HG02571 (cell line): ENCODE results near the gene IL9.

Experiments used
- ATAC-seq: cut with Tn5 transposase; IDR thresholded peaks from one replicate; pipeline ENCODE4 v1.9.1; 2021; ENCODE audit warnings: mild to moderate bottlenecking, moderate library complexity; ENCODE audit not compliant: unreplicated experiment

IL9 gene

GRCh38 chr5:135895474-135896006, at the start of gene IL9:
Gene IL9 (minus strand): TSS chr5:135895841. CDS start chr5:135895816, 25 bp downstream.
- ATAC-seq: no peak

GRCh38 chr5:135944967-135945560, 49.4 kb upstream of the IL9 start:
- ATAC-seq: no peak

- no peak for ATAC-seq
These were observed 48.9 kb upstream of the IL9 start for GRCh38 chr5:135944564-135944963.

GRCh38 chr5:135942202-135942771, 46.6 kb upstream of the IL9 start:
- no peak for ATAC-seq

GRCh38 chr5:135941711-135942110, 46.1 kb upstream of the IL9 start:
- ATAC-seq: no peak

GRCh38 chr5:135937245-135937911, 41.7 kb upstream of the IL9 start:
- ATAC-seq: no peak

GRCh38 chr5:135934939-135935338, 39.3 kb upstream of the IL9 start:
- no peak for ATAC-seq

- ATAC-seq: no peak
These were observed 35.3 kb upstream of the IL9 start for GRCh38 chr5:135930949-135931295.

GRCh38 chr5:135930029-135930948, 34.6 kb upstream of the IL9 start:
- no peak for ATAC-seq

- no peak for ATAC-seq
These were observed 25.7 kb upstream of the IL9 start for GRCh38 chr5:135921388-135921787.

- no peak for ATAC-seq
These were observed 24.6 kb upstream of the IL9 start for GRCh38 chr5:135920199-135920598.

GRCh38 chr5:135916638-135917263, 21.1 kb upstream of the IL9 start:
- no peak for ATAC-seq

GRCh38 chr5:135915466-135916001, 19.9 kb upstream of the IL9 start:
- ATAC-seq: no peak

GRCh38 chr5:135913713-135914626, 18.3 kb upstream of the IL9 start:
- ATAC-seq: no peak

- no peak for ATAC-seq
These were observed 9.5 kb upstream of the IL9 start for GRCh38 chr5:135905144-135905543.

- no peak for ATAC-seq
These were observed 6.0 kb upstream of the IL9 start for GRCh38 chr5:135901633-135902032.

GRCh38 chr5:135900276-135900675, 4.6 kb upstream of the IL9 start:
- no peak for ATAC-seq

- no peak for ATAC-seq
These were observed 3.0 kb upstream of the IL9 start for GRCh38 chr5:135898651-135899050.

GRCh38 chr5:135894789-135895188, 852 bp downstream of the IL9 start:
- ATAC-seq: no peak
